Measurements from ENCODE around the gene QPRT.

QPRT gene

DNA sequence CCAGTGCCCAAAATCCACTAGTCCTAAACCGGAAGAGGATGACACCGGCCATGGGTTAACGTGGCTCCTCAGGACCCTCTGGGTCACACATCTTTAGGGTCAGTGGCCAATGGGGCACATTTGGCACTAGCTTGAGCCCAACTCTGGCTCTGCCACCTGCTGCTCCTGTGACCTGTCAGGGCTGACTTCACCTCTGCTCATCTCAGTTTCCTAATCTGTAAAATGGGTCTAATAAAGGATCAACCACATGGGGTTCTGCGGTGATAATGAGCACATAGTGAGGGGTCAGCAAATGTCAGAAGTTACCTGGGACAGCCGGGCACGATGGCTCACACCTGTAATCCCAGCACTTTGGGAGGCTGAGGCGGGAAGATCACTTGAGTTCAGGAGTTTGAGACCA, 18.4 kb downstream of the QPRT start:
- Histone ChIP-seq H3K4me2 (ENCODE audit: insufficient read depth, low read length) (no peak overlapping the region), H3K4me1 (ENCODE audit: insufficient read depth, low read length) (peaks cover 14% of the 10 kb centered on the region), H2AFZ (ENCODE audit: low read depth, low read length) (no peak overlapping the region), H3K36me3 (ENCODE audit: insufficient read depth, low read length) (peaks cover 14% of the 10 kb centered on the region), H3K9ac (ENCODE audit: low read depth, low read length) (no peak overlapping the region), H3K27ac (ENCODE audit: low read length) (no peak overlapping the region), H3K4me3 (ENCODE audit: low read depth in 1 of 2, low read length in 2 of 2) (no peak overlapping the region), H4K20me1 (ENCODE audit: insufficient read depth, low read length) (no peaks in the 10 kb centered on the region), H3K27me3 (ENCODE audit: insufficient read depth, low read length, poor library complexity) (no peaks in the 10 kb centered on the region), H3K9me3 (ENCODE audit: insufficient read depth, low read length, severe bottlenecking) (peaks cover 4% of the 10 kb centered on the region), H3K79me2 (ENCODE audit: insufficient read depth, low read length) (no peaks in the 10 kb centered on the region)
- TF ChIP-seq, protein P1, sequence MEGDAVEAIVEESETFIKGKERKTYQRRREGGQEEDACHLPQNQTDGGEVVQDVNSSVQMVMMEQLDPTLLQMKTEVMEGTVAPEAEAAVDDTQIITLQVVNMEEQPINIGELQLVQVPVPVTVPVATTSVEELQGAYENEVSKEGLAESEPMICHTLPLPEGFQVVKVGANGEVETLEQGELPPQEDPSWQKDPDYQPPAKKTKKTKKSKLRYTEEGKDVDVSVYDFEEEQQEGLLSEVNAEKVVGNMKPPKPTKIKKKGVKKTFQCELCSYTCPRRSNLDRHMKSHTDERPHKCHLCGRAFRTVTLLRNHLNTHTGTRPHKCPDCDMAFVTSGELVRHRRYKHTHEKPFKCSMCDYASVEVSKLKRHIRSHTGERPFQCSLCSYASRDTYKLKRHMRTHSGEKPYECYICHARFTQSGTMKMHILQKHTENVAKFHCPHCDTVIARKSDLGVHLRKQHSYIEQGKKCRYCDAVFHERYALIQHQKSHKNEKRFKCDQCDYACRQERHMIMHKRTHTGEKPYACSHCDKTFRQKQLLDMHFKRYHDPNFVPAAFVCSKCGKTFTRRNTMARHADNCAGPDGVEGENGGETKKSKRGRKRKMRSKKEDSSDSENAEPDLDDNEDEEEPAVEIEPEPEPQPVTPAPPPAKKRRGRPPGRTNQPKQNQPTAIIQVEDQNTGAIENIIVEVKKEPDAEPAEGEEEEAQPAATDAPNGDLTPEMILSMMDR (IDR thresholded peaks at IDR 0.05; ENCODE audit: borderline replicate concordance, extremely low read depth, low read length, poor library complexity, severe bottlenecking): no peak
- no peak for TF ChIP-seq EZH2 (IDR thresholded peaks at IDR 0.05; ENCODE audit: borderline replicate concordance, low read depth, low read length, severe bottlenecking)
- no peak for DNase-seq
- ATAC-seq (ENCODE audit: insufficient read depth, low read depth): no peak

DNA sequence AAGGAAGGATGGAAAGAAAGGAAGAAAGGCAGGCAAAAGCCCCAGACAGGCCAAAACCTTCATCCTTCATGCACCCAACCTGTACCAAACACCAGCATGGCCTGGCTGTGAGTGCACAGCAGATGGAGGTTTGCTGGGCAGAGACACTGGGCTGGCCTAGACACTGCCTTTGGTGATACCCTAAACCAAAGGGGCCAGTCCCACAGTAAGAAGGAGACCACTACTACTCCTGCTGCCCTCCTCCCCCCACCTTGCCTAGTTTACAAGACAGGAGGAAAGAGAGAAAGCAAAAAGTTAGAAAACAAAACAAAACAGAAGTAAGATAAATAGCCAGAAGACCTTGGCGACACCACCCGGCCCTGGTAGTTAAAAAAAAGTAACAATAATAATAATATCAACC, 19.1 kb downstream of the QPRT start:
- Histone ChIP-seq H3K4me1 (ENCODE audit: insufficient read depth, low read length) (peaks cover 17% of the 10 kb centered on the region), H3K36me3 (ENCODE audit: insufficient read depth, low read length) (peaks cover 14% of the 10 kb centered on the region), H4K20me1 (ENCODE audit: insufficient read depth, low read length) (no peaks in the 10 kb centered on the region), H2AFZ (ENCODE audit: low read depth, low read length) (no peak overlapping the region), H3K27ac (ENCODE audit: low read length) (no peak overlapping the region), H3K9me3 (ENCODE audit: insufficient read depth, low read length, severe bottlenecking) (peaks cover 4% of the 10 kb centered on the region), H3K27me3 (ENCODE audit: insufficient read depth, low read length, poor library complexity) (no peaks in the 10 kb centered on the region), H3K4me2 (ENCODE audit: insufficient read depth, low read length) (no peak overlapping the region), H3K79me2 (ENCODE audit: insufficient read depth, low read length) (no peaks in the 10 kb centered on the region), H3K9ac (ENCODE audit: low read depth, low read length) (no peak overlapping the region), H3K4me3 (ENCODE audit: low read depth in 1 of 2, low read length in 2 of 2) (no peak overlapping the region)
- DNase-seq (no peak), ATAC-seq (ENCODE audit: insufficient read depth, low read depth) (no peak)
- TF ChIP-seq, protein P1 (IDR thresholded peaks at IDR 0.05; ENCODE audit: borderline replicate concordance, extremely low read depth, low read length, poor library complexity, severe bottlenecking): no peak
- TF ChIP-seq EZH2 (IDR thresholded peaks at IDR 0.05; ENCODE audit: borderline replicate concordance, low read depth, low read length, severe bottlenecking): no peak

DNA sequence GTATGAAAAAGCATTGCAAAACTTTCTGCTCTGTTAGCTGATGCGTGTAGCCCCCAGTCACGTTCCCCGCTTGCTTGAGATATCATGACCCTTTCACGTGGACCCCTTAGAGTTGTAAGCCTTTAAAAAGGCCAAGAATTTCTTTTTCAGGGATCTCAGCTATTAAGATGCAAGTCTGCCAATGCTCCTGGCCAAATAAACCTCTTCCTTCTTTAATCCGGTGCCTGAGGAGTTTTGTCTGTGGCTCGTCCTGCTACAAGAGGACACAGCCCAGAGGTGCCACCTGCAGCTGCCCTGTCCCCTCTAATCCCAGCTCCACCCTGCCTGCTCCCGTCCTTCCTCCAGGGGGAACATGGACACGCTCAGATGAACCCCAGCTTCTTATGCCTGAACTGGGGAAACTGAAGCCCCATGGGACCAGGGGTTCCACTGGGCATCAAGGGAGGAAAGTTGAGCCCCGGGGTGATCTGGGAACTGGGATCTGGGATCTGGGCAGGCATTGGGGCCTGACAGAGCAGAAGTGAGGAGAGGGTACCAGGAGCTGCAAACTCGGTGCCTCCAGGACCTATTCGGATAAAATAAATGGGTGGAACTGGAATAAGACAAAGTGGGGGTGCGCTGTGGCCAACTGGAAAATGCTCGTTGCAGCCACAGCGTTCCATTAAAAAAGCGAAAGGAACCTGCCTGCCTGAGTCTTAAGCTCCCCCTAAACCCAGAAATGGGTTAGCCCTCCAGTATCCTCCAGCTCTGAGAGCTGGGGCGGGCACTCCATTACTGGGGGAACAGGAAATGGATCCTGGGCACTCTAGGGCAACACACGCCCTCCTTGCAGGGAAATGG, 19.7 kb downstream of the QPRT start:
- no peak overlapping the region for H3K9ac ChIP-seq (ENCODE audit: low read depth, low read length)
- H3K27me3 ChIP-seq (ENCODE audit: insufficient read depth, low read length, poor library complexity): no peaks in the 10 kb centered on the region
- peaks cover 17% of the 10 kb centered on the region for H3K4me1 ChIP-seq (ENCODE audit: insufficient read depth, low read length)
- H2AFZ ChIP-seq (ENCODE audit: low read depth, low read length): no peak overlapping the region
- H3K36me3 ChIP-seq (ENCODE audit: insufficient read depth, low read length): peaks cover 14% of the 10 kb centered on the region
- no peaks in the 10 kb centered on the region for H4K20me1 ChIP-seq (ENCODE audit: insufficient read depth, low read length)
- no peak overlapping the region for H3K4me3 ChIP-seq (ENCODE audit: low read depth in 1 of 2, low read length in 2 of 2)
- no peak overlapping the region for H3K4me2 ChIP-seq (ENCODE audit: insufficient read depth, low read length)
- H3K9me3 ChIP-seq (ENCODE audit: insufficient read depth, low read length, severe bottlenecking): peaks cover 4% of the 10 kb centered on the region
- DNase-seq (no peak), ATAC-seq (ENCODE audit: insufficient read depth, low read depth) (no peak)
- TF ChIP-seq, protein P1 (IDR thresholded peaks at IDR 0.05; ENCODE audit: borderline replicate concordance, extremely low read depth, low read length, poor library complexity, severe bottlenecking): no peak
- no peak for TF ChIP-seq EZH2 (IDR thresholded peaks at IDR 0.05; ENCODE audit: borderline replicate concordance, low read depth, low read length, severe bottlenecking)
- H3K27ac ChIP-seq (ENCODE audit: low read length): no peak overlapping the region
- no peaks in the 10 kb centered on the region for H3K79me2 ChIP-seq (ENCODE audit: insufficient read depth, low read length)

Data from DND-41 (cell line).